HEK293T (cell line): Measurements from ENCODE around the gene AMH.

Source experiments
- CTCF ChIA-PET: fragments of 350-600 bp; formaldehyde crosslinking; extraction: SDS; loops from one replicate; lab custom pipeline; 2021; ENCODE audit warnings: antibody characterized with exemption, inconsistent platforms; lab: Yijun Ruan, JAX
- POLR2A ChIA-PET: fragments of 350-600 bp; formaldehyde crosslinking; extraction: SDS; loops from one replicate; lab custom pipeline; 2020; ENCODE audit warnings: antibody characterized with exemption, inconsistent platforms; lab: Yijun Ruan, JAX
- DNase-seq: peaks from one replicate; pipeline ENCODE4 v3.0.0; 2012; ENCODE audit warnings: mixed read lengths; ENCODE audit errors: extremely low spot score
- ARNT ChIP-seq: fragments of 450-650 bp; IDR thresholded peaks from 2 replicates; pipeline ENCODE4 v1.6.1; 2017; ENCODE audit warnings: mild to moderate bottlenecking
- BHLHE40 ChIP-seq: fragments of 450-650 bp; IDR thresholded peaks from 2 replicates; pipeline ENCODE4 v1.6.1; 2016; ENCODE audit warnings: mild to moderate bottlenecking, moderate library complexity, borderline replicate concordance
- CTBP1 ChIP-seq: fragments of 450-650 bp; IDR thresholded peaks from 2 replicates; pipeline ENCODE4 v1.6.1; 2016; ENCODE audit warnings: borderline replicate concordance
- ELF4 ChIP-seq: fragments of 450-650 bp; IDR thresholded peaks from 2 replicates; pipeline ENCODE4 v1.6.1; 2017; ENCODE audit warnings: antibody characterized with exemption
- FOXA1 ChIP-seq: fragments of 450-650 bp; IDR thresholded peaks from 2 replicates; pipeline ENCODE4 v1.6.1; 2016; ENCODE audit warnings: mild to moderate bottlenecking
- FOXK2 ChIP-seq: fragments of 450-650 bp; IDR thresholded peaks from 2 replicates; pipeline ENCODE4 v1.6.1; 2016; ENCODE audit warnings: mild to moderate bottlenecking
- FOXM1 ChIP-seq: fragments of 450-650 bp; IDR thresholded peaks from 2 replicates; pipeline ENCODE4 v1.6.1; 2017; ENCODE audit warnings: mild to moderate bottlenecking, borderline replicate concordance
- HDGF ChIP-seq: fragments of 450-650 bp; IDR thresholded peaks from 2 replicates; pipeline ENCODE4 v1.6.1; 2017; ENCODE audit warnings: antibody characterized with exemption, borderline replicate concordance
- L3MBTL2 ChIP-seq: fragments of 450-650 bp; conservative IDR thresholded peaks from 2 replicates; pipeline ENCODE4 v1.6.1; 2016; ENCODE audit warnings: mild to moderate bottlenecking
- LEF1 ChIP-seq: fragments of 450-650 bp; IDR thresholded peaks from 2 replicates; pipeline ENCODE4 v1.6.1; 2017; ENCODE audit warnings: mild to moderate bottlenecking, borderline replicate concordance
- NFRKB ChIP-seq: fragments of 450-650 bp; IDR thresholded peaks from 2 replicates; pipeline ENCODE4 v1.6.1; 2016; ENCODE audit warnings: mild to moderate bottlenecking, moderate library complexity
- SP1 ChIP-seq: fragments of 450-650 bp; IDR thresholded peaks from 2 replicates; pipeline ENCODE4 v1.6.1; 2017
- SUZ12 ChIP-seq: fragments of 450-650 bp; IDR thresholded peaks from 2 replicates; pipeline ENCODE4 v1.6.1; 2016; ENCODE audit warnings: mild to moderate bottlenecking
- TARDBP ChIP-seq: fragments of 450-650 bp; IDR thresholded peaks from 2 replicates; pipeline ENCODE4 v1.6.1; 2016
- ZNF384 ChIP-seq: fragments of 450-650 bp; IDR thresholded peaks from 2 replicates; pipeline ENCODE4 v1.6.1; 2016
- TF ChIP-seq, protein P1 (sequence below): fragments of 450-650 bp; IDR thresholded peaks from 2 replicates; pipeline ENCODE4 v1.6.1; 2016

AMH gene

DNA sequence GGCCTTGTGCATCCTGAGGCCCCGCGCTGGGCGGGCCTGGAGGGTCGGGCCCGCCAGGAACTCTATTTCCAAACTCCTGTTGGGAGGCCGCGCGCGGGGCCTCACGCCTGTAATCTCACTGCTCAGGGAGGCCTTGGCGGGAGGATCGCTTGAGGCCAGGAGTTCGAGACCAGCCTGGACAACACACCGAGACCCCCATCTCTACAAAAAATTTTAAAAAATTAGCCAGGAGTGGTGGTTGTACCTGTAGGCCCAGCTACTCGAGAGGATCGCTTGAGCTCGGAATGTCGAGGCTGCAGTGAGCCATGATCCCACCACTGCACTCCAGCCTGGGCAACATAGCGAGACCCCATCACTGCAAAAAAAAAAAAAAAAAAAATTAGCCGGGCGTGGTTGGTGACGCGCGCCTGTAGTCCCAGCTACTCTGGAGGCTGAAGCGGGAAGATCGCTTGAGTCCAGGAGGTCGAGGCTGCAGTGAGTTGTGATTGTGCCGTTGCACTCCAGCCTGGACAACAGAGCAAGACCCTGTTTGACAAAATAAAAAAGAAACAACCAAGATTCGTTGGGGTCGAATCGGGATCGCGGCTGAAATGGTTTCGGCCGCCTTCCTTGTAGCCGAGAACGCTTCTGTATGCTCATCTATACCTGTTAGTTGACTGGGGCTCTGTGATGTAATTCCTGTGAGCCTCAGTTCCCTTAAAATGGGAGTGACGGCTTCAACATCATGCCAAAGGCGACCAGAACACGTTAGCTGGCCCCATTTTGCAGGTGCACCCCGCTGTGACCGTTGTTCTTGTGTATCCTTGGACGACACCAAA, 11.9 kb upstream of the AMH start:
- CTCF ChIA-PET, result interaction anchor here (0.7 to 1.1 kb wide), 2 partner anchors 37 to 81 kb away, joined by 3 to 4 read pairs; no protein-coding TSS in a partner anchor
- no peak for DNase-seq
- POLR2A ChIA-PET, result interaction anchor here (1.2 to 3.3 kb wide), 4 partner anchors 22 to 83 kb away, joined by 4 to 18 read pairs (median 5); no protein-coding TSS in a partner anchor
- TF ChIP-seq HDGF, result no peak
- TF ChIP-seq L3MBTL2, result no peak
- no peak for TF ChIP-seq TARDBP
- no peak; the same call in 1 of the 2 replicates for TF ChIP-seq ZNF384
- no peak for TF ChIP-seq SP1
- TF ChIP-seq NFRKB, result no peak
- no peak for TF ChIP-seq BHLHE40
- TF ChIP-seq SUZ12, result no peak
- TF ChIP-seq LEF1, result no peak
- TF ChIP-seq CTBP1, result no peak

DNA sequence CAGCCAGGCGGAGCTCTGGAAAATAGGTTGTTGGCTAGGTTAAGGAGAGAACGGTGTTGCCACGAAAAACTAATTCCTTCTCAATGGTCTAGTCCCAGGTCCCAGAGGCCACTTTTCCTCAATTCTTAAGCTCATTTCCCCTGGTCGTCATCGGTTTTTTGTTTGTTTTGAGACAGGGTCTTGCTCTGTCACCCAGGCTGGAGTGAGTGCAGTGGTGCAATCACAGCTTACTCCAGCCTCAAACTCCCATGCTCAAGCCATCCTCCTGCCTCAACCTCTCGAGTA, 11.3 kb upstream of the AMH start:
- TF ChIP-seq LEF1, result no peak
- TF ChIP-seq CTBP1, result no peak
- no peak for TF ChIP-seq ELF4
- no peak for TF ChIP-seq NFRKB
- no peak for TF ChIP-seq L3MBTL2
- no peak for TF ChIP-seq FOXK2
- no peak for TF ChIP-seq FOXM1
- TF ChIP-seq ARNT, result no peak
- no peak for TF ChIP-seq HDGF
- no peak for TF ChIP-seq FOXA1
- TF ChIP-seq SP1, result no peak
- TF ChIP-seq SUZ12, result no peak
- TF ChIP-seq, protein P1, sequence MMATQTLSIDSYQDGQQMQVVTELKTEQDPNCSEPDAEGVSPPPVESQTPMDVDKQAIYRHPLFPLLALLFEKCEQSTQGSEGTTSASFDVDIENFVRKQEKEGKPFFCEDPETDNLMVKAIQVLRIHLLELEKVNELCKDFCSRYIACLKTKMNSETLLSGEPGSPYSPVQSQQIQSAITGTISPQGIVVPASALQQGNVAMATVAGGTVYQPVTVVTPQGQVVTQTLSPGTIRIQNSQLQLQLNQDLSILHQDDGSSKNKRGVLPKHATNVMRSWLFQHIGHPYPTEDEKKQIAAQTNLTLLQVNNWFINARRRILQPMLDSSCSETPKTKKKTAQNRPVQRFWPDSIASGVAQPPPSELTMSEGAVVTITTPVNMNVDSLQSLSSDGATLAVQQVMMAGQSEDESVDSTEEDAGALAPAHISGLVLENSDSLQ, result no peak
- no peak for TF ChIP-seq BHLHE40
- TF ChIP-seq ZNF384, result no peak
- no peak for TF ChIP-seq TARDBP
- ChIA-PET CTCF (interaction anchor here (0.7 to 1.1 kb wide), 2 partner anchors 36 to 82 kb away, joined by 3 to 4 read pairs; no protein-coding TSS in a partner anchor), POLR2A (interaction anchor here (1.2 to 3.3 kb wide), 6 partner anchors 22 to 85 kb away, joined by 3 to 18 read pairs (median 4); no protein-coding TSS in a partner anchor)
- no peak for DNase-seq

DNA sequence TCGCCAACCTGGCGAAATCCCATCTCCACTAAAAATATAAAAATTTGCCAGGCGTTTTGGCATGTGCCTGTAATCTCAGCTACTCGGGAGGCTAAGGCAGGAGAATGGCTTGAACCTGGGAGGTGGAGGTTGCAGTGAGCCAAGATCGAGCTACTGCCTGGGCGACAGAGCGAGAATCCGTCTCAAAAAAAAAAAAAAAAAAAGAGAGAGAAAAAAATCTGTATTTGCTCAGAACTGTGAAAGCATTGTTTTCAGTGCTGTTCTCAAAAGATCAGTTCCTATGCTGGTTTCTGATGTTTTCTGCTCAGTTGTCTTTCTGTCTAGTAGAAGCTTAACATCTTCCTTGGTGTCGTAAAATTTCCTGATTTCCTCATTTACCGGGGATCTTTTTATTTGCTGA, 9.9 kb upstream of the AMH start:
- ChIA-PET POLR2A (interaction anchor here (1.4 to 3.3 kb wide), 4 partner anchors 10 to 86 kb away, joined by 3 to 18 read pairs (median 4); partner anchors contain the start of gene AMH), CTCF (interaction anchor here (0.6 to 1.9 kb wide), 3 partner anchors 23 to 83 kb away, joined by 3 to 4 read pairs (median 4); no protein-coding TSS in a partner anchor)
- DNase-seq, result no peak
- TF ChIP-seq ZNF384 (peak; percentile 58; the same call in 1 of the 2 replicates), BHLHE40 (no peak), L3MBTL2 (no peak), CTBP1 (no peak), SP1 (no peak), SUZ12 (no peak)
- TF ChIP-seq, protein P1, result no peak

DNA sequence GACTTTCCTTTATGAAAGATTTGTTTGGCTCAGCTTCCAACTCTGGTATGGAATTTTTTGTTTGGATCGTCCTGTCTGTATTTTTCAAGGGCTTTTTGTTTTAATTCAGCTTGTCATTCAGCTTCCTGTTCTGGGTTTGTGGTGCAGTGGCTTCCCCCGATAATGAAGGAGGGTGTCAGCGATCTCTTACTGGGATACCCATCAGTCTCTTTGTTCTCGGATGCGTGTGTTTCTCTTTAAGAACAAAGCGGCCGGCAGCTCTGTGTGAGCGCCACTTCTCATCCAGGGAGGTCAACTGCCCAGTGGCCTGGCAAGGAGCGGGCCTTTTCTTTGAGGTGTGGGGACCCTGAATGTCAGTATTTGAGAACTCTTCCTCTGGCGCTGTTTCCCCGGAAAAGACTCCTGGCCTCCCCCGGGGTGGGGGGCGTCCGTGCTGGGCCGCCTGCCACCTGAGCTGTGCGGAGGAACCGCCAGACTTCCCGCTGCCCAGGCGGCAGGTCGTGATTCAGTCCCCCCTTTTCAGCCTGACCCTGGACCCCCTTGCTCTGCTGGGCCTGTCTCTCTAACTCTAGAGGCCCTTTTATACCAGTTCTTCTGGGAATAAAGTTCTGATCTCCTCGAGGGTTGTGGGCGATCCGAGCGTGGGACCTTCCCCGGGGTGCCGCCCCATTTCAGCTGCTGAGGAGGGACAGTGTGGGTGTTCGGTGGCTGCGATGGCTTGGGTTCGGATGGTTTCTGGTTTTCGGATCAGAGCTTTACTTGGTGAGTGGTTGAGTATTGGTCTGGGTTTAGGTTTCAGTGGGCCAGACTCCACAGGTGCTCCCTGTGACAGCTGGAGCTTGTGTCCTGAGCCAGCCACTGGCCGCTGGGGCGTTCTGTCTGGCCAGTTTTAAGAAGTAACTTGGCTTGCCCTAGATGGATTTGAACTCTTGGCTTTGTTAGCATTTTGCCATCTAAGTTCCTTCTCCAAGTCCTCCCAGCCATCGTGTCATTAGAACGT, 9.1 kb upstream of the AMH start:
- POLR2A ChIA-PET, result interaction anchor here (1.4 to 3.3 kb wide), 2 partner anchors 9 to 32 kb away, joined by 4 to 18 read pairs; partner anchors contain the start of gene AMH
- no peak for TF ChIP-seq HDGF
- no peak for TF ChIP-seq FOXK2
- no peak for TF ChIP-seq FOXM1
- TF ChIP-seq ELF4, result no peak
- no peak for TF ChIP-seq BHLHE40
- TF ChIP-seq SP1, result no peak
- TF ChIP-seq FOXA1, result no peak
- TF ChIP-seq SUZ12, result no peak
- TF ChIP-seq LEF1, result no peak
- TF ChIP-seq, protein P1, result no peak
- TF ChIP-seq ZNF384, result no peak
- TF ChIP-seq ARNT, result no peak
- TF ChIP-seq CTBP1, result no peak
- no peak for TF ChIP-seq L3MBTL2
- no peak for DNase-seq
- CTCF ChIA-PET, result interaction anchor here (1.1 to 1.9 kb wide), 2 partner anchors 22 to 84 kb away, joined by 3 to 4 read pairs; no protein-coding TSS in a partner anchor
